Muscle layer of colon (tissue), 2 donors: Measurements from ENCODE around the gene MIER2.
"Not testable (repeated sequence)": the region's sequence is repeated elsewhere in the genome, so short reads cannot be mapped to it uniquely, and the experiment has no call there.

Source experiments
- H3K27ac ChIP-seq: one replicate; pipeline ENCODE4 v1.7.0; 2013; ENCODE audit warnings: low read depth, mild to moderate bottlenecking, low read length, moderate library complexity
- H3K27me3 ChIP-seq, 2 donors: one replicate each; pipeline ENCODE4 v1.7.0; 2013; ENCODE audit warnings: low read length in 2 of 2, mild to moderate bottlenecking in 2 of 2; ENCODE audit not compliant: insufficient read depth in 2 of 2, control insufficient read depth in 1 of 2
- H3K36me3 ChIP-seq: one replicate; pipeline ENCODE4 v1.7.0; 2013; ENCODE audit warnings: mild to moderate bottlenecking, low read length; ENCODE audit not compliant: insufficient read depth
- H3K4me1 ChIP-seq: one replicate; pipeline ENCODE4 v1.7.0; 2013; ENCODE audit warnings: mild to moderate bottlenecking, low read length; ENCODE audit not compliant: insufficient read depth
- H3K4me3 ChIP-seq, 2 donors: one replicate each; pipeline ENCODE4 v1.7.0; 2013; ENCODE audit warnings: low read length in 2 of 2, low read depth in 1 of 2, mild to moderate bottlenecking in 1 of 2, moderate library complexity in 1 of 2
- H3K9ac ChIP-seq: one replicate; pipeline ENCODE4 v1.7.0; 2013; ENCODE audit warnings: low read length
- H3K9me3 ChIP-seq: one replicate; pipeline ENCODE4 v1.7.0; 2013; ENCODE audit warnings: mild to moderate bottlenecking, low read length
- donor health status: abdominal sarcoma.
- donor health status: Adenocarcinoma of cecum.

Gene MIER2

GRCh38 chr19:344625-345319 is at the start of gene MIER2:
Gene MIER2 (minus strand): TSS chr19:344796. CDS start chr19:344782, 14 bp downstream.
- Histone ChIP-seq H3K27me3 (no peaks in the 10 kb centered on the region), H3K27ac (peak within 1 kb of the TSS; percentile 70), H3K4me1 (peaks cover 29% of the 10 kb centered on the region), H3K4me3 (peak within 1 kb of the TSS; percentile 71 to 73), H3K9me3 (no peaks in the 10 kb centered on the region), H3K36me3 (peaks cover 4% of the 10 kb centered on the region), H3K9ac (peak within 1 kb of the TSS; percentile 44)

GRCh38 chr19:393560-393959 is 49.0 kb upstream of the MIER2 start:
- H3K4me1 ChIP-seq, H3K9me3 ChIP-seq, H3K9ac ChIP-seq, H3K4me3 ChIP-seq, H3K36me3 ChIP-seq, H3K27ac ChIP-seq: not testable (repeated sequence)
- H3K27me3 ChIP-seq: peaks cover 0 to 15% of the 10 kb centered on the region in 2 donors

GRCh38 chr19:392375-392970 is 47.9 kb upstream of the MIER2 start:
- Histone ChIP-seq H3K27ac (no peak overlapping the region), H3K36me3 (no peaks in the 10 kb centered on the region), H3K4me1 (no peaks in the 10 kb centered on the region), H3K9me3 (no peaks in the 10 kb centered on the region), H3K27me3 (peaks cover 0 to 5% of the 10 kb centered on the region in 2 donors), H3K4me3 (no peak overlapping the region), H3K9ac (no peak overlapping the region)

- H3K27me3 ChIP-seq: peaks cover 0 to 3% of the 10 kb centered on the region in 2 donors
- no peaks in the 10 kb centered on the region for H3K36me3 ChIP-seq
- H3K9ac ChIP-seq: no peak overlapping the region
- no peak overlapping the region for H3K4me3 ChIP-seq
- no peaks in the 10 kb centered on the region for H3K4me1 ChIP-seq
- H3K27ac ChIP-seq: no peak overlapping the region
- H3K9me3 ChIP-seq: no peaks in the 10 kb centered on the region
These were observed 47.3 kb upstream of the MIER2 start for GRCh38 chr19:391726-392374.

- no peak overlapping the region for H3K4me3 ChIP-seq
These were observed 46.6 kb upstream of the MIER2 start for GRCh38 chr19:391207-391557.

GRCh38 chr19:390386-391206 is 46.0 kb upstream of the MIER2 start:
- Histone ChIP-seq H3K27me3 (peaks cover 0 to 3% of the 10 kb centered on the region in 2 donors), H3K4me3 (no peak overlapping the region), H3K36me3 (no peaks in the 10 kb centered on the region), H3K9ac (no peak overlapping the region), H3K27ac (no peak overlapping the region), H3K9me3 (no peaks in the 10 kb centered on the region), H3K4me1 (no peaks in the 10 kb centered on the region)

More at GRCh38 chr19:391207-391557, 46.6 kb upstream of the MIER2 start:
- Histone ChIP-seq H3K9ac (no peak overlapping the region), H3K27me3 (peaks cover 0 to 3% of the 10 kb centered on the region in 2 donors), H3K36me3 (no peaks in the 10 kb centered on the region), H3K4me1 (no peaks in the 10 kb centered on the region), H3K9me3 (no peaks in the 10 kb centered on the region), H3K27ac (no peak overlapping the region)

- Histone ChIP-seq H3K27ac (no peak overlapping the region), H3K4me1 (no peaks in the 10 kb centered on the region), H3K36me3 (no peaks in the 10 kb centered on the region), H3K27me3 (peaks cover 0 to 3% of the 10 kb centered on the region in 2 donors), H3K4me3 (no peak overlapping the region), H3K9me3 (no peaks in the 10 kb centered on the region), H3K9ac (no peak overlapping the region)
These were observed 45.3 kb upstream of the MIER2 start for GRCh38 chr19:389935-390289.

- Histone ChIP-seq H3K36me3 (no peaks in the 10 kb centered on the region), H3K9ac (no peak overlapping the region), H3K27ac (no peak overlapping the region)
These were observed 44.8 kb upstream of the MIER2 start for GRCh38 chr19:389255-389934.

GRCh38 chr19:388691-389090 is 44.1 kb upstream of the MIER2 start:
- no peaks in the 10 kb centered on the region for H3K36me3 ChIP-seq
- no peak overlapping the region for H3K4me3 ChIP-seq
- H3K4me1 ChIP-seq: no peaks in the 10 kb centered on the region
- no peak overlapping the region for H3K9ac ChIP-seq
- no peaks in the 10 kb centered on the region for H3K9me3 ChIP-seq
- H3K27me3 ChIP-seq: peaks cover 0 to 3% of the 10 kb centered on the region in 2 donors
- no peak overlapping the region for H3K27ac ChIP-seq

More at GRCh38 chr19:389255-389934, 44.8 kb upstream of the MIER2 start:
- Histone ChIP-seq H3K27me3 (peaks cover 0 to 3% of the 10 kb centered on the region in 2 donors), H3K9me3 (no peaks in the 10 kb centered on the region), H3K4me3 (no peak overlapping the region), H3K4me1 (no peaks in the 10 kb centered on the region)

GRCh38 chr19:387777-388176 is 43.2 kb upstream of the MIER2 start:
- Histone ChIP-seq H3K27me3 (peaks cover 0 to 12% of the 10 kb centered on the region in 2 donors), H3K4me1 (no peaks in the 10 kb centered on the region), H3K27ac (no peak overlapping the region), H3K9me3 (no peaks in the 10 kb centered on the region), H3K36me3 (no peaks in the 10 kb centered on the region), H3K9ac (no peak overlapping the region), H3K4me3 (no peak overlapping the region)
